Measurements from ENCODE around the gene SRGAP1.

Gene SRGAP1

GRCh38 chr12:63931703-63932102 is 87.2 kb downstream of the SRGAP1 start:
- no peak for DNase-seq (ENCODE audit: low spot score)
- no peak overlapping the region for H3K27ac ChIP-seq
- no peak for TF ChIP-seq CTCF (IDR thresholded peaks at IDR 0.05)
- no peak overlapping the region for H3K4me3 ChIP-seq

DNA sequence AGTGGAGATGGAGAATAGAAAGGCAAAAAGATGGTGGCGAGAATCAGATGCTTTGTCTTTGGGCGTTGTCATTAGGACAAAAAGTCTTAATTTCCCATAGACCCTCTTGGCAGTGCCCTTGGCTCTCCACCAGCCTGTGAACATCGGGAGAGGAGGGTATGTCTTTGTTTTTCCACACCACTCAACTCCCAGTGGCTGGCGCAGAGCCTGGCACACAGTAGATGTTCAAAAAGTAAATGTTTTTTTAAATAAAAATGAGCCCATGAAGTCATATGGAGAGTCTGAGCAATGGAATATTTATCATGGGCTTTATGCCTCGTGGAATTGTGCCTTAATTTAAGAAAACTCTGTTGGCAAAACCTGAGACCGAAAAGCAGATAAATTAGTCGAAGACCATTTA is 90.4 kb downstream of the SRGAP1 start:
- Histone ChIP-seq H3K27ac (no peak overlapping the region), H3K4me3 (no peak overlapping the region)
- no peak for DNase-seq (ENCODE audit: low spot score)
- TF ChIP-seq CTCF (IDR thresholded peaks at IDR 0.05), result no peak

- DNase-seq (ENCODE audit: low spot score), result no peak
- no peak overlapping the region for H3K27ac ChIP-seq
- no peak for TF ChIP-seq CTCF (IDR thresholded peaks at IDR 0.05)
- H3K4me3 ChIP-seq, result no peak overlapping the region
Measured at GRCh38 chr12:63935361-63935760, 90.9 kb downstream of the SRGAP1 start.

DNA sequence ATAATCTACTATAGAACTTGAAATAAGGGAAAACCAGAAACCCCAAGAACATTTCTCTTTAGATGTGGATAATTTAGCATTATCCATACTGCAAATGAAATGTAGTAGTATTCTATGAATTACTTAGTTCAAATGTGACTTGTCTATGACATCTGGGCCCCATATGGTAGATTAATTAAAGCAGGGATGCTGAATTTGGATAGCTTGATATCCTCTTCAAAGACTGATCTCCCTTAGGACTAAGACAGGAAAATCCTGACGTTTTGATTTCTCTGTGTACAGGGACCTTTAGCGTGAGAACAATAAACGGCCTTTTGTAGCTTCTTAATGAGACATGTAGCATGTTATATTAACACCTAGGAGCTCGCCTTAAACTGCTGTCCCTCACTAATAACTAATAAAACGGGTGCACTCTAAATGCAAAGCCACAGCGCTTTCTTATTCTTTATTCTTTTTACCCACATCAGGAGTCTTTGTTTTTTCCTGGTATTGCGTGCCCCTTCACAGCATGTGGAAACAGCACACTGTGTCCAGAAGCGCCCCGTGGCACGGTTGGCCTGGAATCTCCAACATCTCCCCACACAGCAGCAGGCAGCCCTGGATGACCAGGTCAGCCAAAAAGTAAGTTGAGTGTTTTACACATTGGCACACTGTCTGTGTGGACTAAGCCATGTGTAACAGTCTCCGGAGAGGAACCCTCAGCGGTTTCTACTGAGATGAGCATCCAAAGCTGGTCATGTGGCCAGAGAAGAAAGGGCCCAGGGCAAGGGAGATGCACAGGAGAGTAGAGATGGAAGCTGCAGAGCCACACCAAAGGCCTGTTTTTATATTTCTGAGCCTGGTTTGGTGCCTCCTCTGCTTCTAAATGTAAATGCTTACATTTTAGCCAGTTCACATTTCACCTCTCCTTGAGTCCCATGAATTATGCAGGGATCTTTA is 93.1 kb downstream of the SRGAP1 start:
- no peak for DNase-seq (ENCODE audit: low spot score)
- Histone ChIP-seq H3K27ac (no peak overlapping the region), H3K4me3 (no peak overlapping the region)
- TF ChIP-seq CTCF (IDR thresholded peaks at IDR 0.05), result no peak

GRCh38 chr12:63940310-63941005 is 96.0 kb downstream of the SRGAP1 start:
- Histone ChIP-seq H3K4me3 (no peak overlapping the region), H3K27ac (peak overlapping the region in 1 of 2 donors; percentile 54)
- no peak for TF ChIP-seq CTCF (IDR thresholded peaks at IDR 0.05)
- no peak for DNase-seq (ENCODE audit: low spot score)

- Histone ChIP-seq H3K27ac (no peak overlapping the region), H3K4me3 (no peak overlapping the region)
- no peak for TF ChIP-seq CTCF (IDR thresholded peaks at IDR 0.05)
- DNase-seq (ENCODE audit: low spot score), result no peak
Measured at GRCh38 chr12:63941166-63941800, 96.8 kb downstream of the SRGAP1 start.
